ENCODE data around the gene TMPRSS7. TPM values are rescaled to one million over a fixed set of nuclear protein-coding genes. Genes with fewer than 3 reads are reported as not detected.

The TMPRSS7 gene
- total RNA-seq, 4 donors from 2014 or later, result not detected

- in situ Hi-C loops (cut with MboI; ENCODE audit: low pct_ligation_motif_present in 1 of 4, low pct_unique_long_range_greater_than_20kb in 1 of 4, low sequenced_read_pairs in 3 of 4) (no loop called here), intact Hi-C loops (cut with DNase I; ENCODE audit: low total_unique reads) (loop anchor here (5.0 kb wide), 1 partner anchor 922 kb away; no protein-coding TSS in a partner anchor)
- Histone ChIP-seq H3K4me3 (no peak overlapping the region), H3K9me3 (no peaks in the 10 kb centered on the region), H3K27me3 (peaks cover 18% of the 10 kb centered on the region), H3K4me1 (peaks cover 0 to 4% (median 4%) of the 10 kb centered on the region in 4 donors), H3K27ac (no peak overlapping the region), H3K36me3 (no peaks in the 10 kb centered on the region)
- DNase-seq, result no peak
- 73 to 88% methylated on average over 2 of the region's 2 CpGs for WGBS, 2 donors (ENCODE audit: low coverage in 1 of 2)
- no peak for TF ChIP-seq POLR2AphosphoS5 (IDR thresholded peaks at IDR 0.05)
- no peak for TF ChIP-seq EP300 (IDR thresholded peaks at IDR 0.05; ENCODE audit: low read depth)
- TF ChIP-seq POLR2A (IDR thresholded peaks at IDR 0.05), result no peak
- TF ChIP-seq, protein P1, sequence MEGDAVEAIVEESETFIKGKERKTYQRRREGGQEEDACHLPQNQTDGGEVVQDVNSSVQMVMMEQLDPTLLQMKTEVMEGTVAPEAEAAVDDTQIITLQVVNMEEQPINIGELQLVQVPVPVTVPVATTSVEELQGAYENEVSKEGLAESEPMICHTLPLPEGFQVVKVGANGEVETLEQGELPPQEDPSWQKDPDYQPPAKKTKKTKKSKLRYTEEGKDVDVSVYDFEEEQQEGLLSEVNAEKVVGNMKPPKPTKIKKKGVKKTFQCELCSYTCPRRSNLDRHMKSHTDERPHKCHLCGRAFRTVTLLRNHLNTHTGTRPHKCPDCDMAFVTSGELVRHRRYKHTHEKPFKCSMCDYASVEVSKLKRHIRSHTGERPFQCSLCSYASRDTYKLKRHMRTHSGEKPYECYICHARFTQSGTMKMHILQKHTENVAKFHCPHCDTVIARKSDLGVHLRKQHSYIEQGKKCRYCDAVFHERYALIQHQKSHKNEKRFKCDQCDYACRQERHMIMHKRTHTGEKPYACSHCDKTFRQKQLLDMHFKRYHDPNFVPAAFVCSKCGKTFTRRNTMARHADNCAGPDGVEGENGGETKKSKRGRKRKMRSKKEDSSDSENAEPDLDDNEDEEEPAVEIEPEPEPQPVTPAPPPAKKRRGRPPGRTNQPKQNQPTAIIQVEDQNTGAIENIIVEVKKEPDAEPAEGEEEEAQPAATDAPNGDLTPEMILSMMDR (IDR thresholded peaks at IDR 0.05), result no peak
Measured at GRCh38 chr3:112004187-112004586, 30.3 kb upstream of the TMPRSS7 start.

DNA sequence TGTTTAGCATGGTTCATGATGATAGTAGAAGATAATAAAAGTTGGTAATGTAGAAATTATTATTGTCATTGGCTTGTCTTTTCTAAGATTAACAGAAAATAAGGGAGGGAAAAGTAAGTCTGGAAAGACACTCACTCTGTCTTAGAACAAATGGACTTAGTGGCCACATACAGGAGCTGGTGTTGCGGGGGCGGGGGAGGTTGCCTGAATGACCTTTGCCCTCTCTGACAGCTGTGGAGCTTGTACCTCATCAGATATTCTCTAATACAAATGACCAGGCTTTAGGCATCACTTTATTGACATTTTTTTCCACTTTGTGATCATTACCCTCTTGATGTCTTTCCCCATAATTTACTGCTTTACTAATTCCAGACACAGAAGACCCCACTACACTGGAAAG lies 29.9 kb upstream of the TMPRSS7 start:
- TF ChIP-seq POLR2A (IDR thresholded peaks at IDR 0.05) (no peak), EP300 (IDR thresholded peaks at IDR 0.05; ENCODE audit: low read depth) (no peak), POLR2AphosphoS5 (IDR thresholded peaks at IDR 0.05) (no peak)
- TF ChIP-seq, protein P1 (IDR thresholded peaks at IDR 0.05), result no peak
- H3K27me3 ChIP-seq, result peaks cover 13% of the 10 kb centered on the region
- no peaks in the 10 kb centered on the region for H3K4me1 ChIP-seq
- intact Hi-C loops (cut with DNase I; ENCODE audit: low total_unique reads), result loop anchor here (5.0 kb wide), 1 partner anchor 922 kb away; no protein-coding TSS in a partner anchor
- H3K4me3 ChIP-seq, result no peak overlapping the region
- H3K9me3 ChIP-seq, result no peaks in the 10 kb centered on the region
- in situ Hi-C loops (cut with MboI; ENCODE audit: low pct_ligation_motif_present in 1 of 4, low pct_unique_long_range_greater_than_20kb in 1 of 4, low sequenced_read_pairs in 3 of 4), result no loop called here
- 86 to 92% methylated on average over 2 of the region's 2 CpGs for WGBS, 2 donors (ENCODE audit: low coverage in 1 of 2)
- no peak overlapping the region for H3K27ac ChIP-seq
- no peak for DNase-seq
- no peaks in the 10 kb centered on the region for H3K36me3 ChIP-seq

GRCh38 chr3:112005091-112005672 lies 29.4 kb upstream of the TMPRSS7 start:
- TF ChIP-seq, protein P1 (IDR thresholded peaks at IDR 0.05), result no peak
- TF ChIP-seq POLR2AphosphoS5 (IDR thresholded peaks at IDR 0.05) (no peak), EP300 (IDR thresholded peaks at IDR 0.05; ENCODE audit: low read depth) (no peak), POLR2A (IDR thresholded peaks at IDR 0.05) (no peak)
- Histone ChIP-seq H3K27ac (no peak overlapping the region), H3K9me3 (no peaks in the 10 kb centered on the region), H3K27me3 (peaks cover 8% of the 10 kb centered on the region), H3K4me1 (no peaks in the 10 kb centered on the region), H3K36me3 (no peaks in the 10 kb centered on the region), H3K4me3 (no peak overlapping the region)
- in situ Hi-C loops (cut with MboI; ENCODE audit: low pct_ligation_motif_present in 1 of 4, low pct_unique_long_range_greater_than_20kb in 1 of 4, low sequenced_read_pairs in 3 of 4) (no loop called here), intact Hi-C loops (cut with DNase I; ENCODE audit: low total_unique reads) (no loop called here)
- DNase-seq, result no peak
- 64 to 86% methylated on average over 3 to 4 of the region's 4 CpGs for WGBS, 2 donors (ENCODE audit: low coverage in 1 of 2)

DNA sequence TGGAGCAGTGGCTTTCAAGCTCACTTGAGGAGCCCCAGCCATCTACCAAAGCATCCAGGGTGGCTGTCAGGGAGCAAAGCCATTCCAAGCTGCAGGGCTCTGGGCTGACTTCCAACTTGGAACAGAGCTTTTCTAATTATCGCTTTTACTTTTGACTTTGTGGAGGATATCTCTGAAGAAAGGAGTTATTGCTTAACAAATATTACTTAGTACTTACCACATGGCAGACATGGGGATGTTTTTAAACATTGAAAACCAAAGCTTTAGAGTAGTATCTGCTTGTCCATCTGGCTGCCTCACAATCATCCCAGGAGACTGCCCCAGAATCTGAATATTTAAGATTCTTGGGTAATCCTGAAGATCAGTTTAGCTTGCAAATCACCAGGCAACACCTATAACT lies 26.9 kb upstream of the TMPRSS7 start:
- 43% methylated on average over 1 of the region's 1 CpG for WGBS, 2 donors (ENCODE audit: low coverage in 1 of 2)
- intact Hi-C loops (cut with DNase I; ENCODE audit: low total_unique reads), result no loop called here
- no peak overlapping the region for H3K4me3 ChIP-seq
- no peaks in the 10 kb centered on the region for H3K9me3 ChIP-seq
- in situ Hi-C loops (cut with MboI; ENCODE audit: low pct_ligation_motif_present in 1 of 4, low pct_unique_long_range_greater_than_20kb in 1 of 4, low sequenced_read_pairs in 3 of 4), result no loop called here
- TF ChIP-seq EP300 (IDR thresholded peaks at IDR 0.05; ENCODE audit: low read depth) (no peak), POLR2A (IDR thresholded peaks at IDR 0.05) (no peak), POLR2AphosphoS5 (IDR thresholded peaks at IDR 0.05) (no peak)
- TF ChIP-seq, protein P1 (IDR thresholded peaks at IDR 0.05), result no peak
- no peak overlapping the region for H3K27ac ChIP-seq
- no peaks in the 10 kb centered on the region for H3K27me3 ChIP-seq
- no peaks in the 10 kb centered on the region for H3K4me1 ChIP-seq
- DNase-seq, result no peak
- no peaks in the 10 kb centered on the region for H3K36me3 ChIP-seq

Data from transverse colon (tissue), 4 donors.